ENCODE results near the gene ITGAD.

GRCh38 chr16:31354394-31355291, 38.5 kb upstream of the ITGAD start, which contains the start of gene ITGAX:
- TF ChIP-seq CTCF (IDR thresholded peaks at IDR 0.05; ENCODE audit: low read length): no peak
- no peak for TF ChIP-seq EZH2 (IDR thresholded peaks at IDR 0.05; ENCODE audit: borderline replicate concordance, low read length)

Measured in OCI-LY1 (cell line).